ENCODE results near the gene LGR6. TPM values are rescaled to one million over a fixed set of nuclear protein-coding genes. Genes with fewer than 3 reads are reported as not detected.
"Not testable (repeated sequence)": the region's sequence is repeated elsewhere in the genome, so short reads cannot be mapped to it uniquely, and the experiment has no call there.

The LGR6 gene
- total and polyA plus RNA-seq, 2 donors = 0.37 to 3.8 TPM

DNA sequence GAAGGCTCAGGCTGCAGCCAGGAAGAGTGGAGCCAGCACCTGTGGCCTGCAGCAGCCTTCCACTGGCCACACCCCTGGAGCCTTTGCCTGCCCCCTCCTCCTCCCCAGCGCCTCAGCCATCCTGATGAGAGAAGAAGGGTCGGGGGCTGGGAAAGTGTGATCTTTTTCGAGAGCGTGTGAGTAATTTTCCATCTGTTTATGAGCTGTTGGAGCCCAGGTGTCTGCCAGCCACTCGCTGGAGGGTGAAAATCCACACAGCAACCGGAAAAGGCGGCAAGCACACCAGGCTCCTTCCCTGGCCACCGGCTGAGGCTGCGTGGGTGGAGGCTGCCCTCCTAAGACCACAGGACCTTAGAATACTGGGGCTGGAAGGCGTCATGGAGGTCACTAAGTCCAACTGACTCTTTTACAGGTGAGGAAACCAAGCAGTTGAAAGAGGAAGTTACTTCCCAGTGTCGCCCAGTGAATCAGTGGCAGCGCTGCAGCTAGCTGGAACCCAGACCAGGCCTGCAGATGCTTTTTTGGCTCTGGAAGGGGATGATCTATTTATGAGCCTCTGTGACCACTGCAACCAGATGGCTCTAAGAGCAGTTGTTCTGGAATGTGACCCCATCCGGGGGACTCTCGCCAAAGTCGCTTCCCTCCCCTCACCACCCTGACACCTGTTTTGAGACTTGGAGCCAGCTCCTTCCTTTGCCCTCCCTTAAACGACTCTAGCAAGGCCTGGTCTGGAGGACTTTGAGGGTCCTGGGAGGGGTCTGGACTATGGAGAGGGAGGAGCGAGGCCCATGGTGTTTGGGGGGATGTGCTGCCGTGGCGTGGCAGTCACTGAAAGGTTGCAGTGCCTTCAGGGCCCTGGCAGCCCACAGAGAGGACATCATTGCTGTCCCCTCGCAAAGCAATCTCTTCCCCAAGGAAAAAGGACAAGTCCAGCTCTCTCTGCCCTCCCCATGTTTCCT, 54.5 kb downstream of the LGR6 start:
- H3K27ac ChIP-seq (ENCODE audit: low read depth) = no peak overlapping the region
- DNase-seq (ENCODE audit: extremely low spot score) = no peak

DNA sequence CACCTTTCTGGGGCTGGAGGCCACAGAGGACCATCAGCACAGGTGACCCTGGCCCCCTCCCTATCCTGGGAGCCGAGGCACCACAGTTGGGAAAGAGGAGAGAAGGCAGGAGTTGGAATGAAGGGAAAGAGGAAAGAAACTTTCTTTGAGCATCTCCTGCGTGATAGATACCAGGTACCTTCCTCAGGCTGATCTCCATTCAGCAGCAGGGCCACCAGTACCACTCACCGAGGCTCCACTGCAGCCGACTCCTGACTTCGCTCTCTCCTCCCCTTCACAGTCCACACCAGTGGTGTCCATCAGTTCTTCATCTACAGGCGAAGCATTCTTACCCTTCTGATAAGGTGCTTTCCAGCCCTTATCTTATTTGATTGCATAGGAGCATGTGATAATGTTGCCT, 55.3 kb downstream of the LGR6 start:
- Histone ChIP-seq H3K4me3 (ENCODE audit: low read depth, low read length) (no peak overlapping the region), H3K4me1 (ENCODE audit: insufficient read depth) (no peaks in the 10 kb centered on the region), H3K27ac (ENCODE audit: low read depth) (no peak overlapping the region), H3K36me3 (ENCODE audit: insufficient read depth) (no peaks in the 10 kb centered on the region)
- WGBS = 90% methylated on average over 6 of the region's 6 CpGs
- no peak for DNase-seq (ENCODE audit: extremely low spot score)

More for the DNA sequence above, 54.5 kb downstream of the LGR6 start:
- Histone ChIP-seq H3K4me3 (ENCODE audit: low read depth, low read length) (no peak overlapping the region), H3K36me3 (ENCODE audit: insufficient read depth) (no peaks in the 10 kb centered on the region), H3K4me1 (ENCODE audit: insufficient read depth) (no peaks in the 10 kb centered on the region)
- WGBS = 59% methylated on average over 20 of the region's 20 CpGs

DNA sequence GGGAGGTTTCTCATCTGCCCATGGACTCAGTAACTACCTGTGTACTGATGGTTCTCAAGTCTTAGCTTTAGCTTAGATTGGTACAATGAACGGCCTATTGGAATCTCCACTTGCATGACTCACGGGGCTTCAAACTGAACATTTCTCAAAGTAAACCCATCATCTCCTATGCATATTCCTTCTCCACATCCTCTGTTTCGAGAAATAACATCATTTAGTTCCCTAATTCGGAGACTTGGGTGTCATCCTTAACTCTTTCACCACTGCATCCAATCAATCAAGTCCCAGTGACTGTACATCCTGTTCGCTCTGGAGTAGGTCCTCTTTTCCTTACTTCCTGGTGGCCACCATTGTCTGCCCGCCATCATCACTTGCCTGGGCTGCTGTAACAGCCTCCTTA, 55.8 kb downstream of the LGR6 start:
- Histone ChIP-seq H3K36me3 (ENCODE audit: insufficient read depth) (no peaks in the 10 kb centered on the region), H3K4me3 (ENCODE audit: low read depth, low read length) (no peak overlapping the region), H3K4me1 (ENCODE audit: insufficient read depth) (no peaks in the 10 kb centered on the region), H3K27ac (ENCODE audit: low read depth) (no peak overlapping the region)
- DNase-seq (ENCODE audit: extremely low spot score) = no peak
- 75% methylated on average over 6 of the region's 6 CpGs for WGBS

DNA sequence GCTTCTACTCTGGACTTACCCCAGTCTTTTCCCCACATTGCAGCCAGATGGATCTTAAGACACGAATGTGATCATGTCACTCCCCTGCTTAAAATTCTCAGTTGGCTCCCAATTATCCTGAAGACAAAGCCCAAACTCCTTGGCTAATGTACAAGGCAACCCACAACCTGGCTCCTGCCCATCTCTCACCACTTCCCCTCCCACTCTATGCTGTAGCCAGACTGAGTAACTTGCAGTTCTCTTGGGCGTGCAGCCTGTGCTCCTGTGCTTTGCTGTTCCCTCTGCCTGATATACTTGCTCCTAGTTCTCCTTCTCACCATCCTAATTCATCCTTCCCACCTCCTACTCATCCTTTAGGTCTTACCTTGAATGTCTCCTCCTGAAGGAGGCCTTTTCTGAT, 56.2 kb downstream of the LGR6 start:
- Histone ChIP-seq H3K36me3 (ENCODE audit: insufficient read depth) (no peaks in the 10 kb centered on the region), H3K4me1 (ENCODE audit: insufficient read depth) (no peaks in the 10 kb centered on the region), H3K4me3 (ENCODE audit: low read depth, low read length) (no peak overlapping the region), H3K27ac (ENCODE audit: low read depth) (no peak overlapping the region)
- DNase-seq (ENCODE audit: extremely low spot score) = no peak
- WGBS = 74% methylated on average over 2 of the region's 2 CpGs

DNA sequence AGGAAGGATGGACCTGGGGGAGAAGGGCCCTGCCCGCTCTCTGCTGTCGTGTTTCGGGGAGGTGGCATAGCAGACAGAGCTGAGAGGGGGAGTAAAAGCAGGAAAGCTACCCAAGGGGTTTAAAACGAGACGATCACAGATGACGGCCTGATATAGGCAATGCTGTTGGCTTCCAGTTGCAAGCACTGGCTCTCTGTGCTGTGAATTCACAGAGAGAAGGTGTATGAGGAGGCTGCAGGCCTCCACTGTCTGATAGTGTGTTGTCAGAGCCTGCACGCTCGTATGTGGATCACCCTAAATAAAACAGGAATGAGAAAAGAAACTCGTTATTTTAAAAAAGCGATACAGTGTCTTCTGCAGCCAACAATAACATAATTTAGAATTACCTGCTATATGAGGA, 57.4 kb downstream of the LGR6 start:
- Histone ChIP-seq H3K36me3 (ENCODE audit: insufficient read depth) (no peaks in the 10 kb centered on the region), H3K4me1 (ENCODE audit: insufficient read depth) (no peaks in the 10 kb centered on the region), H3K27ac (ENCODE audit: low read depth) (no peak overlapping the region), H3K4me3 (ENCODE audit: low read depth, low read length) (no peak overlapping the region)
- WGBS = 81% methylated on average over 10 of the region's 10 CpGs
- no peak for DNase-seq (ENCODE audit: extremely low spot score)

DNA sequence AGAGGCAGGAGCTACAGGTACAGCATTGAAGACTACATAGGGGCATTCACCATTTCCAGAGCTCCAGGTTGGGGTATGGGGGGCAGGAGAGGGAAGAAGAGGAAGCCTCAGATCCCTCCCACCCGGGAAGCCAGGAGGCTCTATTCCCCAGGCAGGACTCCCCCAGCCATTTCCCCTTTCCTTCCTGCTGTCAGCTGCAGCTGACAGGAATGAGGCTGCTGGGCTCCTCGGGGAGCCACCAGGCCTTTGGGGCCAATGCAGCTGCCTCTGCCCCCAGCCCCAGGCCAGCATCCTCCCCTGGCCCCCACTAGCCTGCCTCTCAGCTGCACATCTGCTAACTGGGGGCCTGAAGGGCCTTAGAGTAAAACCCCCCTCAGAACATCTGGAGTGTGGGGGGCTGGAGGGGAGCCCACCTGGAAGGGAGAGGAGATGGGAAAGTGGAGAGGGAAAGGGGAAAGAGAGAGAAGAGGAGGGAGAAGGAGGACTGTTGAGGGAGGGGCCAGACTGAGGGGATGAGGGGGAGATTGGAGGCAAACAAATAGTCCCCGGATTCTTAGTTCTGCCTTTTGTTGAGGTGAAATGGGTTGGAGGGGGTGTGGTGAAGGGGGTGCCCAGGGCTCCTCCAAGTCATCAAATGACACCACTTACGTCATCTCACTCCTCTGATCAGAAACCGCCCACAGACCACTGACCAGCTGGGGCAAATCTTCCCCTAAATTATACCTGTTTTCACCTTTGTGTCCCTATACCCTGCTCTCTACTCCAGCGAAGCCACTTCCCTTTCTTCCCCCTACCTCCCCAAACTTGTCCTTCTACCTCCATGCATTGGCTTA, 58.0 kb downstream of the LGR6 start:
- H3K36me3 ChIP-seq (ENCODE audit: insufficient read depth) = no peaks in the 10 kb centered on the region
- no peak overlapping the region for H3K27ac ChIP-seq (ENCODE audit: low read depth)
- H3K4me3 ChIP-seq (ENCODE audit: low read depth, low read length) = no peak overlapping the region
- 59% methylated on average over 6 of the region's 6 CpGs for WGBS
- no peaks in the 10 kb centered on the region for H3K4me1 ChIP-seq (ENCODE audit: insufficient read depth)
- DNase-seq (ENCODE audit: extremely low spot score) = no peak

DNA sequence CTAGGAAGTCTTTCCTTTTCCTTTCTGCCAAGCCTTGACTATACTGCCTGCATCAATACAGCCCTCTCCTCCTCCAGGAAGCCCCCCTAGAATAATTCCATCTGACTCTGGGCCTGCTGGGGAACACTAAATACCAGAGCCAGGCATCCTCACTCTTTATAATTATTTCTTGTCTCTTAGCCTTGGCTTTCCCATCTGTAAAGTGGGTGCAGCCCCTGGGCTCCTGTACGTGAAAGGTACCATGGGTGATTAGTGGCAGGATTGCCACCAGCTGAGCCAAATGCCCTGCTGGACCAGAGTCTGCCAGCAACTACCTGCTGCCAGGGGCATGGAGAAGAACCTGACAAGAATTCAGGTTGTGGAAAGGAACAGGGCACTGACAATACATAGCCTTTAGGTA, 58.7 kb downstream of the LGR6 start:
- Histone ChIP-seq H3K27ac (ENCODE audit: low read depth) (no peak overlapping the region), H3K4me3 (ENCODE audit: low read depth, low read length) (no peak overlapping the region), H3K36me3 (ENCODE audit: insufficient read depth) (no peaks in the 10 kb centered on the region), H3K4me1 (ENCODE audit: insufficient read depth) (no peaks in the 10 kb centered on the region)
- 92% methylated on average over 1 of the region's 1 CpG for WGBS
- no peak for DNase-seq (ENCODE audit: extremely low spot score)

DNA sequence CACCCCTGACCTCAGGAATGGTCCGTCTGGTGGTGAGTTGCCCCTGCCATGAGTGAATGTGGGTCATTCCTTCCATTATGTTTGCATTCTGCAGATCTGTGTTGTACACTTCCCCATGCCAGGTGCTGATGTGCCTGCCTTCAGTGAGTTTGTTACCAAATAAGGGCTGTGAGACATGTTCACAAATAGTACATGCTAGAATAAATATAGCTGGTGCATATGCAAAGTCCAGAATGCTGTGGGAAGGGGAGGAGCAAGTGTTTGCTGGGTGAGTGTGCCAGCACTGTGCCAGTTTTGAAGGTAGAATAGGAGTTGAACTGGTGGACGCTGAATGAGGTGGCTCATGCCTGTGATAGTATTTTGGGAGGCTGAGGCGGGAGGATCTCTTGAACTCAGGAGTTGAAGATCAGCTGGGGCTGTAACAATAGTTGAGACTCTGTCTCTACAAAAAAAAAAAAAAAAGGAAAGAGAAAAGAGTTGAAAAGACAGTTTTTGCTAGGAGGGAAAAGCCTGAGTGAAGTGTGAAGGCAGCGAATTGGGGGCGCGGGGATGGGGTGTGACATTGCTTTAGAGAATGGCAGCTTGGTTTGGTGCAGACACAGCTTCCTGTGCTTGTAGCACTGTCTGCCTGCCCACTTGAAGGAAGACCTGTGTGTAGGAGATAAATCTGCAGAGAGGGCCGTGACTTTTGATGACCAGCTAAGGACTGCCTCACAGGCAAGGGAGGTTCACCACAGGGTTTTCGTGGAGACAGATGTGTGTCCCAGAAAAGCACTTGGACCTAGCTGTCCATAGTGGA, 61.1 kb downstream of the LGR6 start:
- H3K36me3 ChIP-seq (ENCODE audit: insufficient read depth) = no peaks in the 10 kb centered on the region
- no peak for DNase-seq (ENCODE audit: extremely low spot score)
- H3K4me3 ChIP-seq (ENCODE audit: low read depth, low read length) = no peak overlapping the region
- H3K4me1 ChIP-seq (ENCODE audit: insufficient read depth) = no peaks in the 10 kb centered on the region
- WGBS = 84% methylated on average over 8 of the region's 8 CpGs
- no peak overlapping the region for H3K27ac ChIP-seq (ENCODE audit: low read depth)

DNA sequence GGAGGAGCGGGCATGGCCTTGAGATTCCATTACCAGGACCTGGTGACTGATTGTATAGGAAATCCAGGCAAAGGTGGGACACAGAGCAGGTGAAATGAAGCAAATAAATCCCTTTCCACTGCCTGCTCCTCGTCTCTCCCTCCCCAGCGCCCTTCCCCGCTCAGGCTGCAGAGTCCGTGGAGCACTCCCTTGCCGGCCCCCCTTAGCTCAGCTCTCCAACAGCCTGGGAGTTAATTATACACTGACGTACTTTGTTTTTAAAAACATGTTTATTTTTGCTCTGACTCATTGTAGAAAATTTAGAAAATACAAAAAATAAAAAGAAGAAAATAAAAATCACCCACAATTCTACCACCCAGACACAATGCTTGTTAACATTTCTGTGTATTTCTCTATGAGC, 61.7 kb downstream of the LGR6 start:
- H3K27ac ChIP-seq (ENCODE audit: low read depth) = no peak overlapping the region
- no peak overlapping the region for H3K4me3 ChIP-seq (ENCODE audit: low read depth, low read length)
- no peak for DNase-seq (ENCODE audit: extremely low spot score)
- H3K4me1 ChIP-seq (ENCODE audit: insufficient read depth) = no peaks in the 10 kb centered on the region
- H3K36me3 ChIP-seq (ENCODE audit: insufficient read depth) = no peaks in the 10 kb centered on the region
- 69% methylated on average over 7 of the region's 7 CpGs for WGBS

DNA sequence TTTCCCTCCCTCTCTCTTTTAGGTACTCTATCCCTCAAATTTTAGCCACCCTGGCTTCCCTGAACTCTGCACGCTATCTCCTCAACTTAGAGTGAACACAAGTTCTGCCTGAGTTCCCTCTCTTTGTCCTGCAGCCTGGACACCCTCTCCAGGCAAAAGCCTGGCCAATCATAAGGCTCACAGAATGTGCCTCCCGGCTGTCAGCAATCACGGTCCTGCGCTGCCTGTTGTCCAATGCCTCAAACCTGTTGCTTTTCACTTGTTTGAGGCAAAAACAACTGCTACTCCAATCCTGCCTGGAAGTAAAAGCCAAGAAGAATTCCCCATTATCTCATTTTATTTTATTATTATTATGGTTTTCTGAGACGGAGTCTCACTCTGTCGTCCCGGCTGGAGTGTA, 66.1 kb downstream of the LGR6 start:
- no peaks in the 10 kb centered on the region for H3K4me1 ChIP-seq (ENCODE audit: insufficient read depth)
- H3K27ac ChIP-seq (ENCODE audit: low read depth) = no peak overlapping the region
- no peak for DNase-seq (ENCODE audit: extremely low spot score)
- 79% methylated on average over 7 of the region's 7 CpGs for WGBS
- H3K36me3 ChIP-seq (ENCODE audit: insufficient read depth) = no peaks in the 10 kb centered on the region
- no peak overlapping the region for H3K4me3 ChIP-seq (ENCODE audit: low read depth, low read length)

DNA sequence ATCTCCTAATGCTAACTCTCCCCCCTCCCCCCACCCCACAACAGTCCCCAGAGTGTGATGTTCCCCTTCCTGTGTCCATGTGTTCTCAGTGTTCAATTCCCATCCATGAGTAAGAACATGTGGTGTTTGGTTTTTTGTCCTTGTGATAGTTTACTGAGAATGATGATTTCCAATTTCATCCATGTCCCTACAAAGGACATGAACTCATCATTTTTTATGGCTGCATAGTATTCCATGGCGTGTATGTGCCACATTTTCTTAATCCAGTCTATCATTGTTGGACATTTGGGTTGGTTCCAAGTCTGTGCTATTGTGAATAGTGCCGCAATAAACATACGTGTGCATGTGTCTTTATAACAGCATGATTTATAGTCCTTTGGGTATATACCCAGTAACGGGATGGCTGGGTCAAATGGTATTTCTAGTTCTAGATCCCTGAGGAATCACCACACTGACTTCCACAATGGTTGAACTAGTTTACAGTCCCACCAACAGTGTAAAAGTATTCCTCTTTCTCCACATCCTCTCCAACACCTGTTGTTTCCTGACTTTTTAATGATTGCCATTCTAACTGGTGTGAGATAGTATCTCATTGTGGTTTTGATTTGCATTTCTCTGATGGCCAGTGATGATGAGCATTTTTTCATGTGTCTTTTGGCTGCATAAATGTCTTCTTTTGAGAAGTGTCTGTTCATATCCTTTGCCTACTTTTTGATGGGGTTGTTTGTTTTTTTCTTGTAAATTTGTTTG, 67.8 kb downstream of the LGR6 start:
- H3K36me3 ChIP-seq (ENCODE audit: insufficient read depth); H3K4me3 ChIP-seq (ENCODE audit: low read depth, low read length); H3K4me1 ChIP-seq (ENCODE audit: insufficient read depth); H3K27ac ChIP-seq (ENCODE audit: low read depth); DNase-seq (ENCODE audit: extremely low spot score): not testable (repeated sequence)
- 85% methylated on average over 3 of the region's 4 CpGs for WGBS

DNA sequence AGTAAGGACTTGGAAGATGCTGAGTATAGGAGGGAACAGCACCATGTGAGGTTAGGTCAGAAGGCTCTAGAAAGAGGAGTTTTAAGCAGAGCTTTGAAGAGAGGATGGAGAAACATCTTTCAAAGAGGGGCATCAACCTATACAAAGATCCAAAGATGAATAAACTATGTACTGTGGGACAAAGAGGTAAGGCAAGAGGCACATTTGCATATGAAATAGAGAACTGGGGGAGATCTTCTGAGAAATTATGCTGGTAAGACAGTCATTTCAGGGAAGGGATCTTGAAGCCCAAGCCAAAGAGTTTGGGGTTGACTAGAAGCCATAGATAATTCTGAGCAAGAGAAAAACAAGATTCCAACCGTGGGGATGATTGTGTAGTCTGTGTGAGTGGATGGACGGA, 70.0 kb downstream of the LGR6 start:
- 82% methylated on average over 2 of the region's 2 CpGs for WGBS
- DNase-seq (ENCODE audit: extremely low spot score) = no peak
- Histone ChIP-seq H3K4me3 (ENCODE audit: low read depth, low read length) (no peak overlapping the region), H3K4me1 (ENCODE audit: insufficient read depth) (no peaks in the 10 kb centered on the region), H3K27ac (ENCODE audit: low read depth) (no peak overlapping the region), H3K36me3 (ENCODE audit: insufficient read depth) (no peaks in the 10 kb centered on the region)

DNA sequence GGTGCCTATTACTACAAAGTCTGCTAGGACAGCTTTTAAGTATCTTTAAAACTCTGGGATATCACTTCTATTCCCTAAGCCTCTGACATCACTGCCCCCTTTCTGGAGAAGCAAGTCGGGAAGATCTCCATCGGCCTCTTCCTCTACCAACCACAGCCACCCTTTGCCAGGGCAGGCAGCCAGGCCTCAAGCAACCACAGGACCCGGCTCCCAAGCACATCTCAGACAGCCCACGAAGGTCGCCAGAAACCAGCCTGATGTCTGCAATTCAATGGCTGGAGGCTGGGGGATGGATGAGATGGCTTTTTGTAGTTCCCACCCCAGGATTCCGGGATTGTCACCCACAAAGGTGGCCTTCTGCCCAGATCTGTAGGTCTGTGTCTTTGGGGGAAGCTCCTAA, 70.7 kb downstream of the LGR6 start:
- 60% methylated on average over 6 of the region's 6 CpGs for WGBS
- DNase-seq (ENCODE audit: extremely low spot score) = no peak
- Histone ChIP-seq H3K4me3 (ENCODE audit: low read depth, low read length) (no peak overlapping the region), H3K27ac (ENCODE audit: low read depth) (no peak overlapping the region), H3K36me3 (ENCODE audit: insufficient read depth) (no peaks in the 10 kb centered on the region), H3K4me1 (ENCODE audit: insufficient read depth) (no peaks in the 10 kb centered on the region)
